Keratinocyte (primary cell): ENCODE measurements around the gene LRBA. TPM values are rescaled to one million over a fixed set of nuclear protein-coding genes. Genes with fewer than 3 reads are reported as not detected.

Source experiments
- DNase-seq: peaks from one replicate; pipeline ENCODE4 v3.0.0-alpha.2; 2011; ENCODE audit warnings: low read depth, missing footprints, low spot score
- FAIRE-seq: peaks from 2 replicates; lab custom pipeline; 2011; peaks lifted over from hg19 to GRCh38; lab: Jason Lieb, UNC
- H2AFZ ChIP-seq: 2 replicates; pipeline ENCODE4 v1.6.0; 2012; ENCODE audit warnings: low read length, control low read depth, inconsistent platforms; ENCODE audit not compliant: control insufficient read depth
- H3K27ac ChIP-seq: 2 replicates; pipeline ENCODE4 v1.5.1; 2011; ENCODE audit warnings: low read length; ENCODE audit not compliant: control insufficient read depth, insufficient read depth
- H3K27me3 ChIP-seq: 3 replicates; pipeline ENCODE4 v1.6.0; 2011; ENCODE audit warnings: low read length; ENCODE audit not compliant: control insufficient read depth, insufficient read depth; ENCODE audit errors: extremely low read depth
- H3K36me3 ChIP-seq, 2 experiments: 2 replicates in 1 of 2; 3 replicates in 1 of 2; pipeline ENCODE4 v1.5.1; 2011; ENCODE audit warnings: low read length in 2 of 2, mild to moderate bottlenecking in 1 of 2; ENCODE audit not compliant: control insufficient read depth in 2 of 2, insufficient read depth in 2 of 2; ENCODE audit errors: extremely low read depth in 1 of 2
- H3K4me1 ChIP-seq: 3 replicates; pipeline ENCODE4 v1.5.1; 2011; ENCODE audit warnings: low read length; ENCODE audit not compliant: control insufficient read depth, insufficient read depth; ENCODE audit errors: extremely low read depth
- H3K4me2 ChIP-seq: 3 replicates; pipeline ENCODE4 v1.6.0; 2011; ENCODE audit warnings: low read depth, low read length; ENCODE audit not compliant: control insufficient read depth, insufficient read depth; ENCODE audit errors: extremely low read depth
- H3K4me3 ChIP-seq, 3 experiments: fragments of 200-600 bp in 1 of 3; sonication (generic) in 1 of 3; 2 replicates in 2 of 3; 3 replicates in 1 of 3; pipeline ENCODE4 v1.5.1; 2011 to 2016; ENCODE audit warnings: low read length in 3 of 3, mild to moderate bottlenecking in 3 of 3, control low read depth in 2 of 3, inconsistent platforms in 1 of 3, low read depth in 1 of 3, mixed read lengths in 1 of 3, mixed run types in 1 of 3, moderate library complexity in 1 of 3; ENCODE audit not compliant: control insufficient read depth in 2 of 3, insufficient read depth in 2 of 3; ENCODE audit errors: extremely low read depth in 1 of 3
- H3K79me2 ChIP-seq: 2 replicates; pipeline ENCODE4 v1.6.0; 2012; ENCODE audit warnings: low read length; ENCODE audit not compliant: control insufficient read depth, insufficient read depth
- H3K9ac ChIP-seq: 3 replicates; pipeline ENCODE4 v1.6.0; 2011; ENCODE audit warnings: low read length; ENCODE audit not compliant: control insufficient read depth, insufficient read depth; ENCODE audit errors: extremely low read depth
- H3K9me1 ChIP-seq: 3 replicates; pipeline ENCODE4 v1.6.0; 2011; ENCODE audit warnings: low read length; ENCODE audit not compliant: control insufficient read depth, insufficient read depth; ENCODE audit errors: extremely low read depth
- H3K9me3 ChIP-seq: 2 replicates; pipeline ENCODE4 v1.5.1; 2012; ENCODE audit warnings: low read depth, low read length; ENCODE audit not compliant: control insufficient read depth
- H4K20me1 ChIP-seq: 3 replicates; pipeline ENCODE4 v1.6.0; 2011; ENCODE audit warnings: low read length; ENCODE audit not compliant: control insufficient read depth, insufficient read depth; ENCODE audit errors: extremely low read depth
- EZH2 ChIP-seq: IDR thresholded peaks from one replicate; pipeline ENCODE4 v1.6.1; 2012; ENCODE audit warnings: inconsistent platforms, mild to moderate bottlenecking, low read length, moderate library complexity
- dilution Hi-C: fragments of 300-500 bp; cut with MboI; formaldehyde crosslinking; loops from one replicate; pipeline ENCODE4 v1.7.0; 2020; ENCODE audit warnings: low sequenced_read_pairs; ENCODE audit not compliant: extremely low pct_ligation_motif_present
- polyA plus RNA-seq, 5 experiments: library from polyadenylated mRNA; depleted of rRNA in 3 of 5; stranded (reverse) in 3 of 5; stranded (forward) in 1 of 5; unstranded in 1 of 5; fragments of >200 nt; gene quantifications; 1 replicate in 1 of 5; 2 replicates in 3 of 5; 3 replicates in 1 of 5; pipeline versions ENCODE4 v1.2.1 to v1.2.3, GENCODE V29; 2011 to 2012; ENCODE audit warnings: missing spikeins in 2 of 5, low read depth in 1 of 5, low replicate concordance in 1 of 5
- TF ChIP-seq, protein P1 (sequence below), 3 experiments: IDR thresholded peaks in 1 of 3; conservative IDR thresholded peaks in 1 of 3; optimal IDR thresholded peaks in 1 of 3; 2 replicates in 2 of 3; 3 replicates in 1 of 3; pipeline versions ENCODE3 to v1.5.1; 2011; ENCODE audit warnings: low read length in 3 of 3, mild to moderate bottlenecking in 3 of 3, moderate library complexity in 2 of 3, control low read depth in 1 of 3, inconsistent platforms in 1 of 3; ENCODE audit not compliant: insufficient read depth in 2 of 3; ENCODE audit errors: extremely low read depth in 1 of 3

LRBA gene
- polyA plus RNA-seq, 1 donor (not counting 4 experiments of a cell fraction or from before 2014, with no cell fraction given) = 35.6 TPM

DNA sequence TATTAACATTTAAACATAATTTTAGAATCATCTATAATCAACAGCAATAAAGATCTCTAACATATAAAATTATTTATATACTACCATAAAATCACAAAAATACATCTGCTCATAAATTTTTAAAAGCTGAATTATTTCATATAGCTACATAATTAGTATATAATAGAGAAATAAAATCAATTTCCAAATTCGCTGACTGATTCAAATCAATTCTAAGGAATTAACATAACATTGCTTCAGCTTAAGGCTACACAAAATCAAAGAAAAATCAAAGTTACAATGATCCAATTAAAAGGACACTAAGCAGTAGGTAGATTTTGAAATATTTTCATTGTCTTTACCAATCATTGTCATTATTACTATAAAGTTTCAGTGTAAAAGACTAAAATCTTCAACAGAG is 194.7 kb downstream of the LRBA start:
- DNase-seq (no peak), FAIRE-seq (no peak)
- no peak overlapping the region for H3K27ac ChIP-seq
- H3K27me3 ChIP-seq = no peaks in the 10 kb centered on the region
- H3K4me3 ChIP-seq = no peak overlapping the region
- dilution Hi-C loops = no loop called here
- no peaks in the 10 kb centered on the region for H3K9me1 ChIP-seq
- no peaks in the 10 kb centered on the region for H3K36me3 ChIP-seq
- H3K9me3 ChIP-seq = no peaks in the 10 kb centered on the region
- no peaks in the 10 kb centered on the region for H3K79me2 ChIP-seq
- H3K4me2 ChIP-seq = no peak overlapping the region
- no peak overlapping the region for H3K9ac ChIP-seq
- no peaks in the 10 kb centered on the region for H4K20me1 ChIP-seq
- H2AFZ ChIP-seq = no peak overlapping the region
- TF ChIP-seq, protein P1, sequence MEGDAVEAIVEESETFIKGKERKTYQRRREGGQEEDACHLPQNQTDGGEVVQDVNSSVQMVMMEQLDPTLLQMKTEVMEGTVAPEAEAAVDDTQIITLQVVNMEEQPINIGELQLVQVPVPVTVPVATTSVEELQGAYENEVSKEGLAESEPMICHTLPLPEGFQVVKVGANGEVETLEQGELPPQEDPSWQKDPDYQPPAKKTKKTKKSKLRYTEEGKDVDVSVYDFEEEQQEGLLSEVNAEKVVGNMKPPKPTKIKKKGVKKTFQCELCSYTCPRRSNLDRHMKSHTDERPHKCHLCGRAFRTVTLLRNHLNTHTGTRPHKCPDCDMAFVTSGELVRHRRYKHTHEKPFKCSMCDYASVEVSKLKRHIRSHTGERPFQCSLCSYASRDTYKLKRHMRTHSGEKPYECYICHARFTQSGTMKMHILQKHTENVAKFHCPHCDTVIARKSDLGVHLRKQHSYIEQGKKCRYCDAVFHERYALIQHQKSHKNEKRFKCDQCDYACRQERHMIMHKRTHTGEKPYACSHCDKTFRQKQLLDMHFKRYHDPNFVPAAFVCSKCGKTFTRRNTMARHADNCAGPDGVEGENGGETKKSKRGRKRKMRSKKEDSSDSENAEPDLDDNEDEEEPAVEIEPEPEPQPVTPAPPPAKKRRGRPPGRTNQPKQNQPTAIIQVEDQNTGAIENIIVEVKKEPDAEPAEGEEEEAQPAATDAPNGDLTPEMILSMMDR (optimal IDR thresholded peaks at IDR 0.05 in 1 of 3, IDR thresholded peaks at IDR 0.05 in 1 of 3, conservative IDR thresholded peaks at IDR 0.05 in 1 of 3; ENCODE audit: extremely low read depth in 1 of 3, insufficient read depth in 2 of 3, low read length in 3 of 3) = no peak
- TF ChIP-seq EZH2 = no peak
- peaks cover 9% of the 10 kb centered on the region for H3K4me1 ChIP-seq

DNA sequence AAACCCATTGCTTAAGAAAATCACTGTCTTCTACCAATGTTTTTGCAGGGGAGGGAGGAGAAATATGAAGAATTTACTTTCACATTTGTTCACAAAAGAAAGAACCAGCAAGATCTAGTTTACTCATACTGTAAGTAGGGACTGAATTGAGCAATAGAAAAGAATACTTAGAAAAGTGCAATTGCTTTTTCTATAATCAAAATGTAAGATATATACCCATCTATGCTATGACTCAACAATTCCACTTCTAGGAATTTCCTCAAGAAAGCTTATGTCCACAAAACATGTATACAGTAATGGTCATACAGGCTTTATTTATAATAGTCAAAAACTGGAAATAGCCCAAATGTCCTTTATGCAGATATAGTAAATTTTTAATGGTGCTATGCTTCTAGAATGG is 196.4 kb downstream of the LRBA start:
- no peak overlapping the region for H3K4me3 ChIP-seq
- no peaks in the 10 kb centered on the region for H4K20me1 ChIP-seq
- DNase-seq (no peak), FAIRE-seq (no peak)
- H3K4me1 ChIP-seq = no peaks in the 10 kb centered on the region
- no peaks in the 10 kb centered on the region for H3K27me3 ChIP-seq
- H3K36me3 ChIP-seq = no peaks in the 10 kb centered on the region
- H2AFZ ChIP-seq = no peak overlapping the region
- H3K27ac ChIP-seq = no peak overlapping the region
- H3K9ac ChIP-seq = no peak overlapping the region
- H3K9me3 ChIP-seq = no peaks in the 10 kb centered on the region
- no peak for TF ChIP-seq EZH2
- TF ChIP-seq, protein P1 (optimal IDR thresholded peaks at IDR 0.05 in 1 of 3, IDR thresholded peaks at IDR 0.05 in 1 of 3, conservative IDR thresholded peaks at IDR 0.05 in 1 of 3; ENCODE audit: extremely low read depth in 1 of 3, insufficient read depth in 2 of 3, low read length in 3 of 3) = no peak
- H3K79me2 ChIP-seq = no peaks in the 10 kb centered on the region
- no peaks in the 10 kb centered on the region for H3K9me1 ChIP-seq
- dilution Hi-C loops = no loop called here
- H3K4me2 ChIP-seq = no peak overlapping the region
